H9 (cell line): ENCODE measurements around the gene PGM2. TPM values are rescaled to one million over a fixed set of nuclear protein-coding genes. Genes with fewer than 3 reads are reported as not detected.

Source experiments
- DNase-seq: peaks from one replicate; pipeline ENCODE4 v3.0.0-alpha.2; 2017
- H2AFZ ChIP-seq: one replicate; pipeline ENCODE4 v1.6.1; 2013; ENCODE audit warnings: mild to moderate bottlenecking, low read length, control low read depth, moderate library complexity
- H2AK5ac ChIP-seq: 2 replicates; pipeline ENCODE4 v1.6.1; 2013; ENCODE audit warnings: low read length, control low read depth, mixed read lengths; ENCODE audit not compliant: insufficient read length
- H2BK120ac ChIP-seq: one replicate; pipeline ENCODE4 v1.6.1; 2013; ENCODE audit warnings: low read depth, mild to moderate bottlenecking, low read length, control low read depth, inconsistent platforms; ENCODE audit not compliant: poor library complexity, severe bottlenecking
- H2BK12ac ChIP-seq: 2 replicates; pipeline ENCODE4 v1.6.1; 2013; ENCODE audit warnings: low read length, control low read depth, mixed read lengths, low read depth; ENCODE audit not compliant: insufficient read length
- H2BK15ac ChIP-seq: 2 replicates; pipeline ENCODE4 v1.6.1; 2013; ENCODE audit warnings: low read depth, low read length, control low read depth
- H2BK20ac ChIP-seq: one replicate; pipeline ENCODE4 v1.6.1; 2013; ENCODE audit warnings: low read depth, mild to moderate bottlenecking, low read length, control low read depth, inconsistent platforms; ENCODE audit not compliant: poor library complexity, severe bottlenecking
- H2BK5ac ChIP-seq: 2 replicates; pipeline ENCODE4 v1.6.1; 2013; ENCODE audit warnings: low read length, control low read depth, mixed read lengths; ENCODE audit not compliant: insufficient read length
- H3K14ac ChIP-seq: 2 replicates; pipeline ENCODE4 v1.6.1; 2013; ENCODE audit warnings: low read length, control low read depth; ENCODE audit not compliant: insufficient read depth
- H3K18ac ChIP-seq: 2 replicates; pipeline ENCODE4 v1.6.1; 2013; ENCODE audit warnings: low read depth, mild to moderate bottlenecking, mixed read lengths, low read length, control low read depth; ENCODE audit not compliant: insufficient read length
- H3K23ac ChIP-seq: 2 replicates; pipeline ENCODE4 v1.6.1; 2013; ENCODE audit warnings: low read length, control low read depth, mixed read lengths, low read depth; ENCODE audit not compliant: insufficient read length
- H3K23me2 ChIP-seq: 2 replicates; pipeline ENCODE4 v1.6.1; 2013; ENCODE audit warnings: low read depth, mild to moderate bottlenecking, mixed read lengths, low read length, control low read depth; ENCODE audit not compliant: insufficient read length, poor library complexity, severe bottlenecking
- H3K27ac ChIP-seq: 2 replicates; pipeline ENCODE4 v1.5.1; 2013; ENCODE audit warnings: low read length, control low read depth, mixed read lengths, low read depth; ENCODE audit not compliant: insufficient read length
- H3K27me3 ChIP-seq: 2 replicates; pipeline ENCODE4 v1.6.1; 2013; ENCODE audit warnings: low read length, control low read depth, inconsistent platforms; ENCODE audit not compliant: insufficient read depth
- H3K4ac ChIP-seq: 2 replicates; pipeline ENCODE4 v1.6.1; 2013; ENCODE audit warnings: low read depth, mild to moderate bottlenecking, control low read depth, inconsistent platforms, low read length, moderate library complexity
- H3K4me1 ChIP-seq: 2 replicates; pipeline ENCODE4 v1.6.1; 2013; ENCODE audit warnings: low read length, control low read depth, inconsistent platforms; ENCODE audit not compliant: insufficient read depth
- H3K4me2 ChIP-seq: 2 replicates; pipeline ENCODE4 v1.6.1; 2013; ENCODE audit warnings: low read length, control low read depth, mixed read lengths; ENCODE audit not compliant: insufficient read length, insufficient read depth
- H3K56ac ChIP-seq: 2 replicates; pipeline ENCODE4 v1.6.1; 2013; ENCODE audit warnings: low read depth, mild to moderate bottlenecking, mixed read lengths, low read length, control low read depth; ENCODE audit not compliant: insufficient read length
- H3K79me1 ChIP-seq: 2 replicates; pipeline ENCODE4 v1.6.1; 2013; ENCODE audit warnings: low read depth, mild to moderate bottlenecking, moderate library complexity, low read length, control low read depth, inconsistent platforms; ENCODE audit not compliant: insufficient read depth, poor library complexity, severe bottlenecking
- H3K79me2 ChIP-seq: 2 replicates; pipeline ENCODE4 v1.6.1; 2013; ENCODE audit warnings: low read length, control low read depth, inconsistent platforms; ENCODE audit not compliant: insufficient read depth
- H3K9ac ChIP-seq: 2 replicates; pipeline ENCODE4 v1.6.1; 2013; ENCODE audit warnings: low read length, control low read depth, mixed read lengths; ENCODE audit not compliant: insufficient read length; ENCODE audit errors: extremely low read depth
- H3K9me3 ChIP-seq: one replicate; pipeline ENCODE4 v1.6.1; 2013; ENCODE audit warnings: low read depth, low read length, inconsistent platforms; ENCODE audit not compliant: control insufficient read depth
- H3T11ph ChIP-seq: one replicate; pipeline ENCODE4 v1.6.1; 2013; ENCODE audit warnings: mild to moderate bottlenecking, low read length, control low read depth, inconsistent platforms
- H4K20me1 ChIP-seq: one replicate; pipeline ENCODE4 v1.6.1; 2013; ENCODE audit not compliant: control insufficient read depth, insufficient read length, insufficient read depth
- H4K5ac ChIP-seq: 2 replicates; pipeline ENCODE4 v1.6.1; 2013; ENCODE audit warnings: low read depth, mild to moderate bottlenecking, mixed read lengths, low read length, control low read depth; ENCODE audit not compliant: insufficient read length
- H4K8ac ChIP-seq: replicated peaks from 2 replicates; pipeline ENCODE4 v1.6.1; 2013; ENCODE audit warnings: low read length, control low read depth, mixed read lengths, low read depth; ENCODE audit not compliant: insufficient read length
- H4K91ac ChIP-seq: 2 replicates; pipeline ENCODE4 v1.6.1; 2013; ENCODE audit warnings: low read depth, mild to moderate bottlenecking, moderate library complexity, mixed read lengths, low read length, control low read depth; ENCODE audit not compliant: insufficient read length
- H3K27ac Mint-ChIP-seq, 3 experiments: 2 replicates in 2 of 3; 3 replicates in 1 of 3; pipeline ENCODE4 v1.8.0; 2020 to 2021; ENCODE audit warnings: mixed read lengths in 3 of 3, mild to moderate bottlenecking in 1 of 3, moderate library complexity in 1 of 3
- H3K27me3 Mint-ChIP-seq: 2 replicates; pipeline ENCODE4 v1.8.0; 2021; ENCODE audit warnings: low read depth, mild to moderate bottlenecking, moderate library complexity, mixed read lengths
- H3K36me3 Mint-ChIP-seq, 3 experiments: 2 replicates in 2 of 3; 3 replicates in 1 of 3; pipeline ENCODE4 v1.8.0; 2020 to 2021; ENCODE audit warnings: low read depth in 3 of 3, mixed read lengths in 3 of 3; ENCODE audit not compliant: insufficient read depth in 1 of 3
- H3K4me1 Mint-ChIP-seq, 2 experiments: 2 replicates each; pipeline ENCODE4 v1.8.0; 2020; ENCODE audit warnings: mixed read lengths in 2 of 2
- H3K4me3 Mint-ChIP-seq, 2 experiments: 2 replicates in 1 of 2; 3 replicates in 1 of 2; pipeline ENCODE4 v1.8.0; 2020 to 2021; ENCODE audit warnings: mild to moderate bottlenecking in 2 of 2, mixed read lengths in 2 of 2, moderate library complexity in 1 of 2
- H3K9me3 Mint-ChIP-seq, 2 experiments: 2 replicates in 1 of 2; 3 replicates in 1 of 2; pipeline ENCODE4 v1.8.0; 2020; ENCODE audit warnings: mild to moderate bottlenecking in 2 of 2, mixed read lengths in 2 of 2, moderate library complexity in 1 of 2
- WGBS: extraction: QIAGEN DNeasy Blood & Tissue Kit; methylation state at CpG from one replicate; pipeline ENCODE4 v1.1.7; 2013; ENCODE audit warnings: missing lambda C conversion rate, low lambda C conversion rate, mixed read lengths; ENCODE audit not compliant: insufficient read length; ENCODE audit errors: extremely low coverage; 5-methylcytosine and 5-hydroxymethylcytosine counted together
- total RNA-seq: library from RNA; stranded (reverse); gene quantifications from 2 replicates; pipeline ENCODE4 v1.2.1, GENCODE V29; 2021
- TF ChIP-seq, protein P1 (sequence below): fragments of 200-600 bp; sonication (generic); conservative IDR thresholded peaks from 3 replicates; pipeline ENCODE4 v1.8.0; 2021; ENCODE audit warnings: antibody characterized with exemption, mild to moderate bottlenecking

Gene PGM2
- total RNA-seq, 1 experiment from 2014 or later, result 26.6 TPM

DNA sequence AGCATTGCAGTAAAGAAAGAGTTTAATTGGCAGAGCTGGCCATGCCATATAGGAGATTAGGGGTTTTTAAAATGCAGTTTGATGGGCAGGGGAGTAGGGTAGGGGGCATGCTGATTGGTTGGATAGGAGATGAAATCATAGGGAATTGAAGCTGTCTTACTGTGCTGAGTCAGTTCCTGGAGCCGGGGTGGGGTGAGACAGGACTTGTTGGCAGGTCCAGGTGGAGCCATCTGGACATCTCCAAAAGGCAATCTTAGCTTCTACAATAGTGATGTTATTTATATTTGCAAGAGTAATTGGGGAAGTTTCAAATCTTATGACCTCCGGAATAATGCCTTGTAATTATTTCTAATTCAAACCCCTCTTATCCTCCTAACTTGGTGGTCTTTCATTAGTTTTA, 32.4 kb upstream of the PGM2 start:
- Mint-ChIP-seq H3K9me3 (peaks cover 16 to 21% of the 10 kb centered on the region in 2 experiments), H3K4me3 (no peak overlapping the region), H3K27ac (no peak overlapping the region), H3K4me1 (peaks cover 0 to 2% of the 10 kb centered on the region in 2 experiments; a peak in 1 of 4 replicates), H3K27me3 (no peaks in the 10 kb centered on the region; the same call in 1 of the 2 replicates), H3K36me3 (peaks cover 0 to 18% (median 6%) of the 10 kb centered on the region in 3 experiments; a peak in 6 of 7 replicates)
- H4K20me1 ChIP-seq, result no peaks in the 10 kb centered on the region
- H3K79me2 ChIP-seq, result no peaks in the 10 kb centered on the region
- H4K5ac ChIP-seq, result no peak overlapping the region
- no peak overlapping the region for H3K27ac ChIP-seq
- H3K23me2 ChIP-seq, result no peaks in the 10 kb centered on the region
- H3K79me1 ChIP-seq, result no peaks in the 10 kb centered on the region
- no peak overlapping the region for H3T11ph ChIP-seq
- no peak overlapping the region for H3K9ac ChIP-seq
- no CpG with 5 or more reads among the region's 2 CpGs for WGBS
- no peaks in the 10 kb centered on the region for H3K4me1 ChIP-seq
- no peak overlapping the region for H3K18ac ChIP-seq
- H2BK15ac ChIP-seq, result no peak overlapping the region
- no peak overlapping the region for H2AFZ ChIP-seq
- no peak overlapping the region for H4K8ac ChIP-seq
- TF ChIP-seq, protein P1, sequence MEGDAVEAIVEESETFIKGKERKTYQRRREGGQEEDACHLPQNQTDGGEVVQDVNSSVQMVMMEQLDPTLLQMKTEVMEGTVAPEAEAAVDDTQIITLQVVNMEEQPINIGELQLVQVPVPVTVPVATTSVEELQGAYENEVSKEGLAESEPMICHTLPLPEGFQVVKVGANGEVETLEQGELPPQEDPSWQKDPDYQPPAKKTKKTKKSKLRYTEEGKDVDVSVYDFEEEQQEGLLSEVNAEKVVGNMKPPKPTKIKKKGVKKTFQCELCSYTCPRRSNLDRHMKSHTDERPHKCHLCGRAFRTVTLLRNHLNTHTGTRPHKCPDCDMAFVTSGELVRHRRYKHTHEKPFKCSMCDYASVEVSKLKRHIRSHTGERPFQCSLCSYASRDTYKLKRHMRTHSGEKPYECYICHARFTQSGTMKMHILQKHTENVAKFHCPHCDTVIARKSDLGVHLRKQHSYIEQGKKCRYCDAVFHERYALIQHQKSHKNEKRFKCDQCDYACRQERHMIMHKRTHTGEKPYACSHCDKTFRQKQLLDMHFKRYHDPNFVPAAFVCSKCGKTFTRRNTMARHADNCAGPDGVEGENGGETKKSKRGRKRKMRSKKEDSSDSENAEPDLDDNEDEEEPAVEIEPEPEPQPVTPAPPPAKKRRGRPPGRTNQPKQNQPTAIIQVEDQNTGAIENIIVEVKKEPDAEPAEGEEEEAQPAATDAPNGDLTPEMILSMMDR, result no peak
- H3K4me2 ChIP-seq, result no peak overlapping the region
- no peak overlapping the region for H3K4ac ChIP-seq
- H3K27me3 ChIP-seq, result no peaks in the 10 kb centered on the region
- no peak overlapping the region for H2BK20ac ChIP-seq
- no peak overlapping the region for H2AK5ac ChIP-seq
- no peaks in the 10 kb centered on the region for H3K9me3 ChIP-seq
- no peak overlapping the region for H4K91ac ChIP-seq
- no peak overlapping the region for H3K14ac ChIP-seq
- no peak overlapping the region for H2BK5ac ChIP-seq
- no peak overlapping the region for H3K56ac ChIP-seq
- no peak overlapping the region for H2BK12ac ChIP-seq
- H3K23ac ChIP-seq, result no peak overlapping the region
- H2BK120ac ChIP-seq, result no peak overlapping the region
- no peak for DNase-seq
